Transverse colon (tissue), 4 donors: ENCODE results near the gene RHOD.

Source experiments
- CTCF ChIP-seq, 5 experiments: fragments of 200-600 bp in 3 of 5; fragments of 450-650 bp in 2 of 5; sonication (generic) in 3 of 5; IDR thresholded peaks; 1 replicate in 2 of 5; 2 replicates in 3 of 5; pipeline ENCODE4 v1.5.1; 2016 to 2017; ENCODE audit warnings: antibody characterized with exemption in 5 of 5, inconsistent platforms in 3 of 5, mild to moderate bottlenecking in 2 of 5, moderate library complexity in 1 of 5
- POLR2A ChIP-seq: fragments of 450-650 bp; IDR thresholded peaks from one replicate; pipeline ENCODE4 v1.6.1; 2016; ENCODE audit warnings: antibody characterized with exemption, mild to moderate bottlenecking, moderate library complexity
- POLR2AphosphoS5 ChIP-seq, 3 donors: sonication (generic); formaldehyde crosslinking; IDR thresholded peaks; one replicate each; pipeline ENCODE4 v1.6.1; 2016; ENCODE audit warnings: antibody characterized with exemption in 3 of 3

DNA sequence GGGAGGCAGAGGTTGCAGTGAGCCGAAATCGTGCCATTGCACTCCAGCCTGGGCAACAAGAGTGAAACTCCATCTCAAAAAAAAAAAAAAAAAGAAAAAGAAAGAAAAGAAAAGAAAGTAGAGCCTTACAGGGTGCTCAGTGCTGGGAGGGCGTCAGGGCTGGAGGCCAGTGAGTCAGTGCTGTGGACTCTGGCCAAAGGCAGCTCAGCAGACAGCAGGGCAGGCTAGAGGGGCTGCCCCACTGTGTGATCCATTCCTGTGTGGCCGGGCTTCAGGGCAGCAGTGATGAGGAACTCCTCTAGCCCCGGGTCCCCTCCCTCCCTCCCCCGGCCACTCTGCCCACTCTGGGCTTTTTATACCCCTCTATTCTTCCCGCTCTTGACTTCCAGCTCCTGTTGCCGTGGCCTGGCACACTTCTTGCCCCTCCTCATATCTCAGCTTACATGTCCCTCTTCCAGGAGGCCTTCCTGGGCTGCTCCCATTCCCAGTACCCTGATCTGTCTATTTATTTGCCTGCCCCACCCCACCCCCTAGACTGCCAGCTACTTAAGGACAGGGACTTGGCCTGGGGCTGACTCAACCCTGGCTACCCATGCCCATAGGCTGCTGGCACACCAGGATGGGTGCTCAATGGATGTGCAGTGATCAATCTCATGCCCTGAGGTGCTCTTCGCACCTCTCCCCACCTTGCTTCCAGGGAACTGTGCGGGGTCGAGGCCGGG, 23.7 kb upstream of the RHOD start:
- TF ChIP-seq CTCF (IDR thresholded peaks at IDR 0.05) (no peak), POLR2A (no peak), POLR2AphosphoS5 (IDR thresholded peaks at IDR 0.05) (no peak)
